DMS153 (cell line): ENCODE measurements around the gene KLK15.
"Not testable (repeated sequence)": the region's sequence is repeated elsewhere in the genome, so short reads cannot be mapped to it uniquely, and the experiment has no call there.

Experiments
- DNase-seq: peaks from one replicate; lab custom pipeline; 2025; lab: John Stamatoyannopoulos, UW

The KLK15 gene

DNA sequence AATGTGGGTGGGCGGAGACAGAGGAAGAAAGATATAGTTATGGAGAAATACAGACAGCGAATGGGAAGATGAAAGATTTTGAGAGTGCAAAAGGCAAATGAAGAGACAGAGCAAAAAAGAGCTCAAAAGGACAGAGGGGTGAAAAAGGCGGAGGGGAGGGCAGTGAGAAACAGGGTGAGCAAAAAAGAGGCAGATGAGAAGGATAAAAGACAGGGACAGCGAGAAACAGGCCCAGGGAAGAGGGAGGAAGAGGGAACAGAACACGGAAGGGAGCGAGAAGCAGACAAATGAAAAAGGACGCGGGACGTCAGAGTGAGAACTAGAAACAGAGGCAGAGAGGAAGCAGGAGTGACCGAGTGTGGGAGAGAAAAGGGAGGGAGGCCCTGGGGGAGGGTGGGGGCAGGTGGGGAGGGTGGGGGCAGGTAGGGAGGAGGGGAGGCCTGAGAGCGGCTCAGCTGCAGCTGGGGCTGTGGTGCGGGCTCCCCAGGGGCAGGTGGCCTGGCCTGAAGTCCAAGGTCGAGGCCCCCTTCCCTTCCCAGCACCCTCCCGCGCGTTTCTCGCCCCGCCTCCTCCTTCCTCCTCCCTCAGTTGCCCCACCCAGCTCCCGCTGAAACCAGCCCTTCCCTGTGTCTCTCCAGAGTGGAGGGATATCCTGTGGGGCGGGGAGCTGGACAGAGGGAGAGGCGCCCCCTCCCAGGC lies 12.7 kb downstream of the KLK15 start:
- peak; percentile 6 for DNase-seq

DNA sequence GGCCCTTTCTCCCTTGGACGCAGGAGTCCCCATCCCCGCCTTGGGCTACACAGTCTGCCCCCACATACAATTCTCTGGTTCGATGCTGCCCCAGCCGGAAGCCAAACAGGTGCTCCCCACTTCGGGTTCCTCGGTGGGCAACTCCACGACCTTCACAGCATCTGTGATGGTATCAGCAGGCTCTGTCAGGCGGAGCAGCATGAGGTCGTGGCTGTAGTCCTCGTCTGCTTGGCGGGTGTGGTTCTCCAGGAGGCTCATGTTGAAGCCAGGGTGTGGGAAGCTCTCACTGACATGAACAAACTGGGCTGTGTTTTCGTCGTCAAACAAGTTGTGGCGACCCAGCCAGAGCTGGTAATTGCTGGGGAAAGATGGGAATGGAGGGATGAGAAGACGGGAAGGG lies 13.3 kb downstream of the KLK15 start:
- no peak for DNase-seq

DNA sequence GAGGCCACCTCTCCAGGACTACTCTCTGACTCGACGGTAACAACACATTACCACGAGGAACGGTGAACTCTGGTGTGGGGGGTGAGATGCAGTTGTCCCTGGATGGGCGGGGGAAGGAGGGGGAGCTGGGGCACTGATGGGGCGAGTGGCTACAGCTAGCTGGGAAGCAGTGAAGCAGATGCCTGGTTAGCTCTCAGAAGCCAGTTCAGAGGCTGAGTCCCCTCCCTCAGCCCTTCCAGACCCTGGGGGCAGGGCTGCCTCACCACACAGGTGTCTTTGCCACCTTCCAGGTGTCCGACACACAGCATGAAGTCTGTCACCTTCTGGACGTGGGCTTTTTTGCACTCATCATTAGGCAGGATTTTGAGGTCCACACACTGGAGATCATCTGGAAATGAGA lies 13.7 kb downstream of the KLK15 start:
- no peak for DNase-seq

DNA sequence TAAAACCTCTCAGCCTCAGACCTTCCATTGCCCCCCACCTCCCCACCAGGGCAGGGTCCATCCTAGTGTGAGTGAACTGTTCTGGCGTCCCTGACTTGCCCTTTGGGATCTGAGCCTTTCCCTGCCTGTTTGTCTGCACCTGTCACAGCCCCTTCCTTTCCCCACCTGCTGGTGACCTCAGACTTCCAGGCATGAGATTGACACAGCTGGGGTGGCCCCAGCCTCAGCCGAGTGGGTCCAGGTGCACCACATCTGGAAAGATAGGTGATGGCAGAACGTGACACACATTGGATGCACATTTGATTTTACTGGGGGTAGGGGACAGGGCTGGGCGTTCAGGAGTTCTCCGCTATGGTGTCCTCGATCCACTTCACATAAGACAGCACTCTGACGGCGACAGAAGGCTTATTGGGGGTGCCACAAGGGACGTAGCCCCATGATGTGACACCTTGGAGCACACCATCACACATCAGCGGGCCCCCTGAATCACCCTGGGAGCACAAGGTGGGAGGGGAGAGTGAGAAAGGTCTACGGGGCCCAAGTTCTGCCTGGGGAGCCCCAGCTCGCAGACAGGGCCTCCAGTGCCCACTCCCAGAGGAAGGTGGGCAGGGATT lies 14.4 kb downstream of the KLK15 start:
- DNase-seq, result no peak

- DNase-seq, result peak; percentile 56
Measured at GRCh38 chr19:50817941-50818858, 15.2 kb downstream of the KLK15 start.

GRCh38 chr19:50815439-50815838 lies 17.9 kb downstream of the KLK15 start:
- DNase-seq, result no peak

GRCh38 chr19:50814883-50815282 lies 18.5 kb downstream of the KLK15 start:
- DNase-seq, result no peak

GRCh38 chr19:50812474-50812873 lies 20.9 kb downstream of the KLK15 start:
- no peak for DNase-seq

GRCh38 chr19:50811622-50812238 lies 21.6 kb downstream of the KLK15 start:
- not testable (repeated sequence) for DNase-seq

DNA sequence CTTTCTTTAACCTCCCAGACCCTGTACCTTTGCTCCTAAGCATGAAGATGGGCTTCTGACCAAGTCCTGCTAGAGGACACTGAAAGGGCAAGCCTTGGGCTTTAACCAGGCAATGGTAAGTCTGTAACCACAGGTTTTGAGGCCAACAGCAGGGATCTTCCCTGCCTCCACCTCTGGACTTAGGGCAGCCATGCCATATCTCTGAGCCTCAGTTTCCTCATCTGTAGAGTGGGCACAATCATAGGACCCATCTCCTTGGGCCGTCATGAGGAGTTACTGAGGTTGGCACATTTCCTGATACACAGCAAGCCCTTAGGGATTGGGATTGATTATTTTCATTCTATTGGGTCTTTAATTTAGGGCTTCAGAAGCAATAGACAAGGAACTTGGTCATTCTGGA lies 24.5 kb downstream of the KLK15 start:
- no peak for DNase-seq

DNA sequence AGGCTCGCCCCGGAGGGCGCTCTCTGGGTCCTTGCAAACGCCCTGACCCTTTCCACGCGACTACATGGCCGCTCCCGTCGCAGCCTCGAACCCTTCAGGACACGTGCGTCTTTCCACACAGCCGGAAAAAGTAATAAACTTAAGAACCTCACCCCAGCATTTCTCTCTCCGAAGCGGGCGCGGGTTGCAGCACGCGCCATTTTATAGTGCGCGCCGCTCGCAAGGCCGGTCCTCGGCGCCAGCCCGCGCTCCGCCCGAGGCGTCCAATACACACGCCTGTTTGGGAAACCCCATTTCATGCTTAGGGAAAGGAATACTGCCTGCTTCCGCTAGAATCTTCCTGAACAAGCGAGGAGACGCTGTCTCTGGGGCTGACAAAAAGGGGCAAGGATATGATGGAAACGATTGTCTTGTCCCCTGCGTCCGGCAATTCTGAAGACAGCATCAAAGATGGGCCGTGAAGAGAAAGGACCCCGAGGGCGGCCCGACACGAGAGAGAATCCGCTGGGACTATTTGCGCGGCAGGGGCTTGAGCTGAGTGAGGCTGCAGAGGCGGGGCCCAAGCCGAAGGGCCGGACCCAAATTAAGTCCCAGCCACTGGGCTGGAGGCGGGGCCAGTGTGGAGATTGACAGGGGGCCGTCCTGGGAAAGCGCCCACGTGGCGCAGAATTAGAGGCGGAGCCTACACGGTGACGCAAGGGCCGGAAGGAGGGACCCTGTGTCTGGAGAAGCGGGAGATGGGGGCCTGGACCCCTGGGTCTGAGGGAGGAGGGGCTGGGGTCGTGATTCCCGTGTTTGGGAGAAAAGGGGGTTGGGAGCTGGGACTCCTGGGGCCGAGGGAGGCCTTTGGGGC lies 28.7 kb downstream of the KLK15 start:
- peak; percentile 97 for DNase-seq

DNA sequence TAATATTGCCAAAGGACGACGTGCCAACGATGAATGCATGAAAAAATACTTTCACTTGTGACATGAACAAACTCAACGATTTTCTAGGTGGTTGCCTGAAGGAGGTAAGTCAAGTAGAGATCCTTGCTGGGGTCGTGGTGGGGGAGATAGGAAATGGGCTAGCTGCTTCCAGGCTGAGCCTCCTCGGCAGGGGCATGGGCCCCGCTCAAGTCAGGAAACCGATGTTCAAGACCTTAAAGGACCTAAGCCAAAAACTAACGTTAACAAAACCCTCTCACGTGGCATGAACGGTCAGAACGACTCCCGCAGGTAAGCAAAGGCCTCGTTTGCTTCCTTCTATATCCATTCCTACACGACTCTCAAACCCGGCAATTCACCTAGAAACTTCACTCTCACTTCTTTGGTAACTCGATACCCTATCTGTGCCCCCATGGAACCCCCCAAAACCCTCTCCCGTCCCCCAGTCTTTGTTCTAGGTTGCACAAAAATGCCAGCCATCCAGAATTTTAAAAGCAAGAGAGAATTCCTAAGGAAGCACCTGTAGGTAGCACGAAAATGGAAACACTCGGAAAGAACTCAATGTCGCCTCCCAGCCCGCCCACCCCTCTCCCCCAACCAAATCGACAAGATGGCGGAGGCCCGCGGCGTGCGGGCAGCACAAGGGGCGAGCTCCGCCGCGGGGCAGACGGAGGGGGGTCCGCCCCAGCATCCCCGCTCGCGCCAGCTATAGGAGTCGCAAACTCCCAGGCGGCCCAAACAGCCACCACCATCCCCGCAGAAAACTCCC lies 29.5 kb downstream of the KLK15 start:
- no peak for DNase-seq

- no peak for DNase-seq
Measured at GRCh38 chr19:50801107-50801506, 32.3 kb downstream of the KLK15 start.

DNA sequence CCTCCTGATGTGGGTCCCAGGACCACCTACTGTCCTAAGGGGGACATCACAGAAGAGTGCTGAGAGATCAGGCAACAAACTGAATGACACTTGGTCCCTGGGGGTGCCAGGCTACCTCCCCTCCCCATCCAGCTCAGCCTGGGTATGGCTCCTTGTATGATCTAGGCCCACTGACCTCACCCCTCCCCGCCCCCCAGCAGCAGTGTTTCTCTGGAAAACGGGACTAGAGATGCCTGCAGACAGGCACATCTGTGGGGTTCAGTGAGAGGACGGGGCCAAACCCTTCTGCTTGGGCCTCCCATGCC lies 33.9 kb downstream of the KLK15 start:
- DNase-seq, result no peak

GRCh38 chr19:50798659-50799546 lies 34.5 kb downstream of the KLK15 start:
- no peak for DNase-seq

GRCh38 chr19:50797781-50798658 lies 35.4 kb downstream of the KLK15 start:
- DNase-seq, result no peak

GRCh38 chr19:50797429-50797780 lies 36.0 kb downstream of the KLK15 start:
- no peak for DNase-seq

GRCh38 chr19:50796634-50797428 lies 36.5 kb downstream of the KLK15 start:
- DNase-seq, result no peak
